Panc1 (cell line): ENCODE results near the gene ASTN2.

Experiments
- TF ChIP-seq, protein P1 (sequence below): fragments of 450-650 bp; IDR thresholded peaks from 2 replicates; pipeline ENCODE4 v1.5.1; 2017; ENCODE audit warnings: mild to moderate bottlenecking
- TF ChIP-seq, protein P2 (sequence below), 2 experiments: IDR thresholded peaks; 2 replicates each; pipeline ENCODE4 v1.6.1; 2011 to 2012; ENCODE audit warnings: low read depth in 2 of 2, control low read depth in 1 of 2, low read length in 1 of 2, mild to moderate bottlenecking in 1 of 2, moderate library complexity in 1 of 2; ENCODE audit not compliant: insufficient read depth in 1 of 2

DNA sequence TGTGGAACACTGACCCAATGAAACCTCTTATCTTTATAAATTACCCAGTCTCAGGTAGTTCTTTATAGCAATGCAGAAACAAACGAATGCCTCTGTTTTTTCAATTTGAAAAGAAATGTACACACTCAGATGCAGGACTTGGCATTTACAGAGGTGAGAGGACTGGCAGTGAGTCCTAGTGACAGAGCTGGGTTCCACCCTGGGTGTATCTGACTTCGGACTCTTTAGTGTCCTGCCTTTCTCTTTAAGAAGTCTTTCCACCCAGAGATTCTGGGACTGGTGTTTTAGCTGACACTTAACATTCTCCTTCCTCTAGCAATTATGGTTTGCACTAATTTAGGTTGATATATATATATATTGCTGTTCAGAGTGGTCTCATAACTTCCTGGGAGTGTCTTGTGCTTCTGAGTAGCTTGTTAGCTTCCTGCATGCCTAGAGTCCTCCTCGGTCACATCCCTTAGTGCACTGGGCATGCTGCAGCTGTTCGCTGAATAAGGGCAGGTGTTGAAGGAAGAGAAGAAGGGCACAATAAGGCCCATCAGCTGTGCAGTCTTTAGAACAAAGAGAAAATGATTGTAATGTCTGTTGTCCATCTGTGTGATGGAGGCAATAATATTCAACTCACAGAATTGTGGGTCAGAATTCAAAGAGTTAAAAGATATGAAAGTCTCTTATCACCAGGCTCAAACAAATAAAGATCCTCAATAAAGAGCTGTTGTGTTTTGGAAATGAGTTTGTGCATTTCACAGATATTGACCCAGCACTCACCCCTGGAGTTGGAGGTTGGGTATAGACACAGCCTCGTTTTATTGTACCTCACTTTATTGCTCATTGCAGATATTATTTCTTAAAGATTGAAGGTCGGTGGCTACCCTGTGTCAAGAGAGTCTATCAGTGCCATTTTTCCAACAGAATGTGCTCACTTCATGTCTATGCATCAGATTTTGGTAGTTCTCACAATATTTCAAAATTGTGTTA, 540.6 kb downstream of the ASTN2 start:
- TF ChIP-seq, protein P1, sequence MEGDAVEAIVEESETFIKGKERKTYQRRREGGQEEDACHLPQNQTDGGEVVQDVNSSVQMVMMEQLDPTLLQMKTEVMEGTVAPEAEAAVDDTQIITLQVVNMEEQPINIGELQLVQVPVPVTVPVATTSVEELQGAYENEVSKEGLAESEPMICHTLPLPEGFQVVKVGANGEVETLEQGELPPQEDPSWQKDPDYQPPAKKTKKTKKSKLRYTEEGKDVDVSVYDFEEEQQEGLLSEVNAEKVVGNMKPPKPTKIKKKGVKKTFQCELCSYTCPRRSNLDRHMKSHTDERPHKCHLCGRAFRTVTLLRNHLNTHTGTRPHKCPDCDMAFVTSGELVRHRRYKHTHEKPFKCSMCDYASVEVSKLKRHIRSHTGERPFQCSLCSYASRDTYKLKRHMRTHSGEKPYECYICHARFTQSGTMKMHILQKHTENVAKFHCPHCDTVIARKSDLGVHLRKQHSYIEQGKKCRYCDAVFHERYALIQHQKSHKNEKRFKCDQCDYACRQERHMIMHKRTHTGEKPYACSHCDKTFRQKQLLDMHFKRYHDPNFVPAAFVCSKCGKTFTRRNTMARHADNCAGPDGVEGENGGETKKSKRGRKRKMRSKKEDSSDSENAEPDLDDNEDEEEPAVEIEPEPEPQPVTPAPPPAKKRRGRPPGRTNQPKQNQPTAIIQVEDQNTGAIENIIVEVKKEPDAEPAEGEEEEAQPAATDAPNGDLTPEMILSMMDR = no peak
- TF ChIP-seq, protein P2, sequence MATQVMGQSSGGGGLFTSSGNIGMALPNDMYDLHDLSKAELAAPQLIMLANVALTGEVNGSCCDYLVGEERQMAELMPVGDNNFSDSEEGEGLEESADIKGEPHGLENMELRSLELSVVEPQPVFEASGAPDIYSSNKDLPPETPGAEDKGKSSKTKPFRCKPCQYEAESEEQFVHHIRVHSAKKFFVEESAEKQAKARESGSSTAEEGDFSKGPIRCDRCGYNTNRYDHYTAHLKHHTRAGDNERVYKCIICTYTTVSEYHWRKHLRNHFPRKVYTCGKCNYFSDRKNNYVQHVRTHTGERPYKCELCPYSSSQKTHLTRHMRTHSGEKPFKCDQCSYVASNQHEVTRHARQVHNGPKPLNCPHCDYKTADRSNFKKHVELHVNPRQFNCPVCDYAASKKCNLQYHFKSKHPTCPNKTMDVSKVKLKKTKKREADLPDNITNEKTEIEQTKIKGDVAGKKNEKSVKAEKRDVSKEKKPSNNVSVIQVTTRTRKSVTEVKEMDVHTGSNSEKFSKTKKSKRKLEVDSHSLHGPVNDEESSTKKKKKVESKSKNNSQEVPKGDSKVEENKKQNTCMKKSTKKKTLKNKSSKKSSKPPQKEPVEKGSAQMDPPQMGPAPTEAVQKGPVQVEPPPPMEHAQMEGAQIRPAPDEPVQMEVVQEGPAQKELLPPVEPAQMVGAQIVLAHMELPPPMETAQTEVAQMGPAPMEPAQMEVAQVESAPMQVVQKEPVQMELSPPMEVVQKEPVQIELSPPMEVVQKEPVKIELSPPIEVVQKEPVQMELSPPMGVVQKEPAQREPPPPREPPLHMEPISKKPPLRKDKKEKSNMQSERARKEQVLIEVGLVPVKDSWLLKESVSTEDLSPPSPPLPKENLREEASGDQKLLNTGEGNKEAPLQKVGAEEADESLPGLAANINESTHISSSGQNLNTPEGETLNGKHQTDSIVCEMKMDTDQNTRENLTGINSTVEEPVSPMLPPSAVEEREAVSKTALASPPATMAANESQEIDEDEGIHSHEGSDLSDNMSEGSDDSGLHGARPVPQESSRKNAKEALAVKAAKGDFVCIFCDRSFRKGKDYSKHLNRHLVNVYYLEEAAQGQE (IDR thresholded peaks at IDR 0.05; ENCODE audit: insufficient read depth in 1 of 2, low read depth in 2 of 2, low read length in 1 of 2) = no peak
